ENCODE measurements around the gene RBMX2.

The RBMX2 gene

DNA sequence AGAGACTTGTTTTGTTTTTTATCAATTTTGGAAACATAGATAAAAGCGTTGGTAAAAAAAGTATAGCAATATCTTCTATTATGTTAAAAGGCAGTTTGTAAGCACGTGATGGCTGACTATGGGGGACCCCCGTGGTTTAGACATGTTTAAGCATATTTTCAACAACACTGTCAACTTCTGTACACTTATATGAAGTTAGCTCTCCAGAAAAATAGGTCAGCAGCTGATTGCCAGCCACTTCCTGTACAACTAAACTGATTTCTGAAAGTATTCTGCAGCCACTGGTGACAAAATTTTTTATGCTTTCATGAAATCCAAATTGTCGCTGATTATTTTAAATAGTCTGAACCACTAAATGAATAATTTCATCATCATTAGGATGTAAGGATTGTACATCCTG lies 45.2 kb downstream of the RBMX2 start:
- DNase-seq (ENCODE audit: low read depth) = no peak
- no peak overlapping the region for H3K4me3 ChIP-seq (ENCODE audit: low read length)
- TF ChIP-seq, protein P1, sequence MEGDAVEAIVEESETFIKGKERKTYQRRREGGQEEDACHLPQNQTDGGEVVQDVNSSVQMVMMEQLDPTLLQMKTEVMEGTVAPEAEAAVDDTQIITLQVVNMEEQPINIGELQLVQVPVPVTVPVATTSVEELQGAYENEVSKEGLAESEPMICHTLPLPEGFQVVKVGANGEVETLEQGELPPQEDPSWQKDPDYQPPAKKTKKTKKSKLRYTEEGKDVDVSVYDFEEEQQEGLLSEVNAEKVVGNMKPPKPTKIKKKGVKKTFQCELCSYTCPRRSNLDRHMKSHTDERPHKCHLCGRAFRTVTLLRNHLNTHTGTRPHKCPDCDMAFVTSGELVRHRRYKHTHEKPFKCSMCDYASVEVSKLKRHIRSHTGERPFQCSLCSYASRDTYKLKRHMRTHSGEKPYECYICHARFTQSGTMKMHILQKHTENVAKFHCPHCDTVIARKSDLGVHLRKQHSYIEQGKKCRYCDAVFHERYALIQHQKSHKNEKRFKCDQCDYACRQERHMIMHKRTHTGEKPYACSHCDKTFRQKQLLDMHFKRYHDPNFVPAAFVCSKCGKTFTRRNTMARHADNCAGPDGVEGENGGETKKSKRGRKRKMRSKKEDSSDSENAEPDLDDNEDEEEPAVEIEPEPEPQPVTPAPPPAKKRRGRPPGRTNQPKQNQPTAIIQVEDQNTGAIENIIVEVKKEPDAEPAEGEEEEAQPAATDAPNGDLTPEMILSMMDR (conservative IDR thresholded peaks at IDR 0.05; ENCODE audit: low read length) = no peak
